Right lobe of liver (tissue), 4 donors: ENCODE measurements around the gene GBP1.

Experiments used
- CTCF ChIP-seq, 4 donors: fragments of 200-600 bp in 3 of 4; fragments of 450-650 bp in 1 of 4; IDR thresholded peaks; one replicate each; pipeline versions ENCODE4 v1.5.1 to v1.8.0; 2016 to 2022; ENCODE audit warnings: antibody characterized with exemption in 4 of 4, mild to moderate bottlenecking in 2 of 4
- POLR2A ChIP-seq: fragments of 450-650 bp; IDR thresholded peaks from one replicate; pipeline ENCODE4 v1.6.1; 2017; ENCODE audit warnings: antibody characterized with exemption, mild to moderate bottlenecking
- donor health status: DM: no; HTN: no; CAD: no.
- donor health status: DM: no; HTN: no; CAD: no.
- donor health status: DM: no; HTN: yes; CAD: no.

GRCh38 chr1:89047734-89048133, 17.3 kb downstream of the GBP1 start:
- TF ChIP-seq CTCF (IDR thresholded peaks at IDR 0.05) (no peak), POLR2A (no peak)
